Esophagus squamous epithelium (tissue), 4 donors: Measurements from ENCODE around the gene RGS9BP.
"Not testable (repeated sequence)": the region's sequence is repeated elsewhere in the genome, so short reads cannot be mapped to it uniquely, and the experiment has no call there.

Experiments used
- CTCF ChIP-seq, 6 experiments: fragments of 450-650 bp in 4 of 6; fragments of 200-600 bp in 2 of 6; sonication (generic) in 2 of 6; IDR thresholded peaks; one replicate each; pipeline ENCODE4 v1.5.1; 2016 to 2019; ENCODE audit warnings: antibody characterized with exemption in 6 of 6, mild to moderate bottlenecking in 4 of 6, moderate library complexity in 4 of 6
- POLR2A ChIP-seq, 4 donors: fragments of 450-650 bp; IDR thresholded peaks; one replicate each; pipeline ENCODE4 v1.6.1; 2017; ENCODE audit warnings: antibody characterized with exemption in 4 of 4, mild to moderate bottlenecking in 4 of 4, moderate library complexity in 3 of 4

DNA sequence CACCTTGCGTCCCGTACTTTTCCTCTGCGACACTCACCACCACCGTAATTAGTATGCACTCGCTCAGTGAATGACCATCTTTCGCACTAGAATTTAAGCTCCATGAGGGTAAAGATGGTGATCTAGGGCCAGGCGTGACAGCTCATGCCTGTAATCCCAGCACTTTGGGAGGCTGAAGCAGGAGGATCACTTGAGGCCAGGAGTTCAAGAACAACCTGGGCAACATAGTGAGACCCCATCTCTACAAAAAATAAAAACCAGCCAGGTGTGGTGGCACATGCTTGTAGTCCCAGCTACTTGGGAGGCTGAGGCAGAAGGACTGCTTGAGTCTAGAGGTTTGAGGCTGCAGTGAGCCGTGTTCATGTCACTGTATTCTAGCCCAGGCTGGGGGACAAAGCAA, 19.3 kb upstream of the RGS9BP start:
- not testable (repeated sequence) for TF ChIP-seq CTCF, POLR2A (IDR thresholded peaks at IDR 0.05)
